SK-N-SH (cell line): ENCODE data around the gene PCDHB9.
"Not testable (repeated sequence)": the region's sequence is repeated elsewhere in the genome, so short reads cannot be mapped to it uniquely, and the experiment has no call there.

Source experiments
- CTCF ChIP-seq: fragments of 200-600 bp; sonication (generic); IDR thresholded peaks from 2 replicates; pipeline ENCODE4 v1.6.1; 2017; ENCODE audit warnings: antibody characterized with exemption, mild to moderate bottlenecking, moderate library complexity
- EZH2phosphoT487 ChIP-seq: fragments of 200-600 bp; sonication (generic); IDR thresholded peaks from 2 replicates; pipeline ENCODE4 v1.6.1; 2017; ENCODE audit warnings: low read depth, mixed run types, mild to moderate bottlenecking, antibody characterized with exemption, moderate library complexity, borderline replicate concordance
- FOXJ3 ChIP-seq: sonication (generic); formaldehyde crosslinking; IDR thresholded peaks from 2 replicates; pipeline ENCODE4 v1.5.1; 2020; ENCODE audit warnings: mild to moderate bottlenecking, missing genetic modification reagents
- IRF3 ChIP-seq: fragments of 150-350 bp; IDR thresholded peaks from 2 replicates; pipeline ENCODE4 v1.6.1; 2016; ENCODE audit warnings: mild to moderate bottlenecking, low read depth, low read length
- REST ChIP-seq: IDR thresholded peaks from 2 replicates; pipeline ENCODE4 v1.6.1; 2012; ENCODE audit warnings: mild to moderate bottlenecking, low read depth, low read length, moderate library complexity
- RFX5 ChIP-seq: IDR thresholded peaks from 2 replicates; pipeline ENCODE4 v1.6.1; 2012; ENCODE audit warnings: mild to moderate bottlenecking, improper control_type of control experiment, low read length
- TEAD4 ChIP-seq: IDR thresholded peaks from 2 replicates; pipeline ENCODE4 v1.4.0; 2012; ENCODE audit warnings: mild to moderate bottlenecking, borderline replicate concordance; ENCODE audit not compliant: insufficient read depth

DNA sequence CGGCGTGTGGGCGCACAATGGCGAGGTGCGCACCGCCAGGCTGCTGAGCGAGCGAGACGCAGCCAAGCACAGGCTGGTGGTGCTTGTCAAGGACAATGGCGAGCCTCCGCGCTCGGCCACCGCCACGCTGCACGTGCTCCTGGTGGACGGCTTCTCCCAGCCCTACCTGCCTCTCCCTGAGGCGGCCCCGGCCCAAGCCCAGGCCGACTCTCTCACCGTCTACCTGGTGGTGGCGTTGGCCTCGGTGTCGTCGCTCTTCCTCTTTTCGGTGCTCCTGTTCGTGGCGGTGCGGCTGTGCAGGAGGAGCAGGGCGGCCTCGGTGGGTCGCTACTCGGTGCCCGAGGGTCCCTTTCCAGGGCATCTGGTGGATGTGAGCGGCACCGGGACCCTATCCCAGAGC lies 34.9 kb upstream of the PCDHB9 start:
- TF ChIP-seq TEAD4, RFX5, CTCF, FOXJ3, IRF3, REST, EZH2phosphoT487: not testable (repeated sequence)
